HuH-7.5 (cell line): ENCODE data around the gene REXO4.
"Not testable (repeated sequence)": the region's sequence is repeated elsewhere in the genome, so short reads cannot be mapped to it uniquely, and the experiment has no call there.

Source experiments
- DNase-seq: peaks from one replicate; pipeline ENCODE4 v3.0.0; 2011; ENCODE audit warnings: low spot score

Gene REXO4

GRCh38 chr9:133386338-133386737 is 31.5 kb downstream of the REXO4 start:
- DNase-seq: no peak

DNA sequence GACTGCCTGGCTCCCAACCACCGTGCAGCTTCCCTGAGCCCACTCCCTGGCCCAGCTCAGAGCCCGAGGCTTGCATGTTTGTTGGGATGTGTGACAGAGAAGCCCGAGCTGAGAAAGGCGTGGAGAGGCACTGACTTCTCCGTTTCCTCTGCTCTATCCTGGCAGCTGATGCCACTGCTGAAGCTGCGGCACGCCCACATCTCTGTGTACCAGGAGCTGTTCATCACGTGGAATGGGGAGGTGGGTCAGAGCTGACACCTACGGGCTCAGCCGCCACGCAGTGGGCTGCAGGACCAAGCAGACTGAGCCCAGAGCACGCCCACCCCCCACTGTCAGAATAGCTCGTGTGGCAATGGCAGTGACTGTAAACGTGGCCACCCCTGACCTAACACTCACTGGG is 32.4 kb downstream of the REXO4 start:
- DNase-seq: no peak

GRCh38 chr9:133384736-133385321 is 33.0 kb downstream of the REXO4 start:
- DNase-seq: no peak

DNA sequence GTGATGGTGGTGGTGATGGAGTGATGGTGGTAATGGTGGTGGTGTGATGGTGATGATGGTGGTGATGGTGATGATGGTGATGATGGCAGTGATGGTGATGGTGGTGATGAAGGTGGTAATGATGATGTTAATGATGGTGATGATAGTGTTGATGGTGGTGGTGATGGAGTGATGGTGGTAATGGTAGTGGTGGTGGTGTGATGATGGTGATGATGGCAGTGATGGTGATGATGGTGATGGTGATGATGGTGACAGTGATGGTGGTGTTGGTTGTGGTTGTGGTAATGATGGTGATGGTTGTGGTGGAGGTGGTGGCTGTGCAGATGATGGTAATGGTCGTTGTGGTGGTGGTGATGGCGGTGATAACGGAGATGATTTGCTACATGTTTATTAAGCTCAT is 34.4 kb downstream of the REXO4 start:
- DNase-seq: no peak

GRCh38 chr9:133382507-133383141 is 35.2 kb downstream of the REXO4 start:
- no peak for DNase-seq

- DNase-seq: no peak
Observed at GRCh38 chr9:133380734-133381133, 37.1 kb downstream of the REXO4 start.

DNA sequence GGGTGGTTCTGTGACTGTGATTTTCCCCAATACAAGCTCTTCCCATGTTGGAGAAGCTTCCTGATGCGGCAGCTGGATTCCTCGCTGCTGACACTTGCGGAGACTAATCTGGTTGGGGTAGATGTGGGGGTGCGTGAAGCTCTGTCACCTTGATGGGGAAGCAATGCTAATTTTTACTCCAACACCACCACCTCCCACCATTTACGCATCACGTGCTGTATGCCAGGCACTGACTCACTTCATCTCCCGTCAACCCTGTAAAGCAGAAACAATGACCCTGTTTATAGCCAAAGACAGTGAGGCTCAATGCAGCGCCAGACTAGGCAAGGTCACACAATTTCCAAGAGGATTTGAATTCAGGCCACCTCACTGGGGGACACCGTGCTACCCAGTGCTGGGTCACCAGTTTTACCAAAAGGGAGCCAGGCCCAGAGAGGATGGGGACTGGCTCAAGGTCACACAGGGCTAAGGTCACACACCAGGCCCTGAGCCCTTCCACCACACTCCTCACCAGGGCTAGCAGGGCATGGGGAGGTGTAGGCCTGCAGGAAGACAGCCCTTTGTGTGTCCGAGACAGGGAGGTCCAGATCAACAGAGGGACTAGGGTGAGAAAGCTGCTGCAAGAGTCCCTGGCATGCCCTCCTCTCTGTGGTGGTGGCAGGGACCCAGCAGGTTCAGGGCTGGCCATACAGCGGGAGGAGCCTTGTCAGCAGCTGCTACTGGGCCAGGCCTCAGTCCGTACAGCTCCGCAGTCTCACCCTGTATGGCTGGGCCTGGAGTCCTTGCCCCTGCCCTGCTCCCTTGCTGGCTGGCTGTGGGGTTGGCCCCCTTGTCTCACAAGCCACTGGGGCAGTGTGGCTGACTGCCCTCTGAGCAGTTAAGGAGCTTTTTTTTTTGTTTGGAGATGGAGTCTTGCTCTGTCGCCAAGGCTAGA is 38.4 kb downstream of the REXO4 start:
- DNase-seq: no peak

DNA sequence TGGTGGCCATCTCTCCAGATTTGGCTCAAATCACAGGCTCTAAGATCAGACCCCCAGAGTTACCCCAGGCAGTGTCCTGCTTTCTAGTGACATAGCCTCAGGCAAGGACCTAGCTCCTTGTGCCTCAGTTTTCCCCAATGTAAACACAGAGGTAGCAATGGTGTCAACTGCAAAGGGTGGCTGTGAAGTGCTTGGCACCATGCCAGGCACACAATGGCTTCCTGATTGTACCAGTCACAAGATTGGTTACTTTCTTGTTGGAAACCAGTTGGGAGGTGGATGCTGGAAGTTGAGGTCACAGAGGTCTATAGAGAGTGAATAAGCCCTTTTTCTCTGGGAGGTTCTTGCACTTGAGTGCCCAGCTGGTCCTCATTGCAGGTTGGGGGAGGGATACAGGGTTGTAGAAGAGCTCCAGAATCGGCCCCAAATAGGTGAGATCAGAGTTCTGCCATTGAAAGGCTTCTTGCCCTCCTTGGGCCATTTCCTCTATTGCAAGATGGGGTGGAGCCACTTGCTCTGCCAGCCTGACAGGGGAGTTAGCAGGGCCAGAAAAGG is 39.3 kb downstream of the REXO4 start:
- no peak for DNase-seq

- no peak for DNase-seq
Observed at GRCh38 chr9:133377721-133378216, 40.0 kb downstream of the REXO4 start.

GRCh38 chr9:133377280-133377679 is 40.5 kb downstream of the REXO4 start:
- DNase-seq: not testable (repeated sequence)

- DNase-seq: peak; percentile 99
Observed at GRCh38 chr9:133375724-133376654, 41.8 kb downstream of the REXO4 start, which contains the start of the genes STKLD1 and SURF4. TSS of gene STKLD1 (plus strand) at chr9:133376366. CDS start at chr9:133376474, 108 bp downstream. TSS of gene SURF4 (minus strand) at chr9:133376060. CDS start at chr9:133375969, 91 bp downstream.

DNA sequence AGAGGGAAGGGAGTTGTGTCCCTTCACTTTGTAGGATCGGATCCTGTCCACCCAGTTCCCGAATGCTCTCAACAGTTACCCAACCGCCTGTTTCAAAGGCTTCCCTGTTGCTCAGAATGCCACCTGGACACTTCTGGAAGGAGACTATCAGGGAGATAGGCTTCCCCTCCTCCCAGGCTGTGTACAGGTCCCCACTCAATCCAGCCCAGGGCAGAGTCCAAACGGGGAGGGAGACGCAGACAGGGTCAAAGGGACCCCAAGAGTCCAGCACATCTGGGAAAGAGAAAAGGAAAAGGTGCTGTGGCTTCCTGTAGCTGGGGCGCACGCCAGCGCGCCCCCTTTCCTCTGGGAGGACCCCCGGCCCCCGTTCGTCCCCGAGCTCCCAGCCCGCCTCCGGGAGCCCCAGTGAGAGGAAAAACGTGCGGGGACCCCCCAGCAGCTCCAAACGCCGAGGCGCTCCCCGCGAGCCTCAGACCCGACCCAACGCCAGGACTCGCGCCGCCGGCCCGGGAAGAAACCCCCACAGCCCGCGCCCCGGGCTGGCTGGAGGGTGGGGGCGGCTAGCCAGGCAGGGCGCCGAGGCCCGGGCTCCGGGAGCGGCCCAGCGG is 42.6 kb downstream of the REXO4 start:
- DNase-seq: peak; percentile 73

- DNase-seq: no peak
Observed at GRCh38 chr9:133374612-133375115, 43.1 kb downstream of the REXO4 start.

GRCh38 chr9:133372144-133372543 is 45.7 kb downstream of the REXO4 start:
- DNase-seq: no peak

GRCh38 chr9:133371261-133371711 is 46.5 kb downstream of the REXO4 start:
- DNase-seq: no peak

- no peak for DNase-seq
Observed at GRCh38 chr9:133370685-133371084, 47.1 kb downstream of the REXO4 start.

- no peak for DNase-seq
Observed at GRCh38 chr9:133369933-133370332, 47.9 kb downstream of the REXO4 start.

DNA sequence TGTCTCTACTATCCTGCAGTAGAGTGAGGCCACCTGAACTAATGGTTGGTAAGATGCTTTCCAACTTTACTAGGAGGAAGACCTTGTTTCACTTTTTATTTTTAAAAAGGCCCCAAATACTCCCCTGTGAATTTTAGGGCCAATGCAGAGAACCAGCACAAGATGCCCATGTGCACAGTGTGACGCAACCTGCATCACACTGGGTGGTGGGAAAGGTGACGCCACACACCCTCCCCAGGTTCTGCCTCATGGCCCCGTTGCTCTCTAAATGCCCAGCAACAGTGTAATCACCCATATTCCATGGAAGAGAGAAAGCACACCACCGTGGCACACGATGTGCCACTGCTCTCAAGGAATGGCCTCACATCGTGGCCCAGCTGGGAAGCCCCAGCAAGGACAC is 48.4 kb downstream of the REXO4 start:
- no peak for DNase-seq

GRCh38 chr9:133368249-133368881 is 49.4 kb downstream of the REXO4 start:
- no peak for DNase-seq

DNA sequence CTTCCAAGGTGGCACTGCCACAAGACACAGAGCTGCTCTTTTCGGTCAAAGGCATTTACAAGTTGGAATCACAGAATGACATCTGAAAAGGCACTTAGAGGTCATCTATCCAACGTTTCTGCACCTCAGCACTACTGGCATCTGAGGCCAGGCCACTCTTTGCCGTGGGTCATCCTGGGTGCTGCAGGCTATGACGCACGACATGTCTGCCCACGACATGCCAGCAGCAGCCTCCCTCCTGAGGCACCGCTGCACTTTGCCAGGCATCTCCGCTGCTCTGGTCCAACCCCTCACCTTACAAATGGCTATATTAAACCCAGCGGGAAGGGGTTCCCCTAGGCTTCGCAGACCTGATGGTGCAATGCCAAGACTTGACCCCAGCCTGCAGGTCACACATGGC is 50.0 kb downstream of the REXO4 start:
- DNase-seq: no peak
